GM20000 (cell line): ENCODE data around the gene NES.

Experiments
- DNase-seq: peaks from one replicate; pipeline ENCODE4 v3.0.0; 2012; ENCODE audit warnings: low spot score
- TF ChIP-seq, protein P1 (sequence below): IDR thresholded peaks from 2 replicates; pipeline ENCODE4 v1.5.1; 2012; ENCODE audit warnings: mild to moderate bottlenecking, control low read depth; ENCODE audit errors: extremely low read depth, missing control alignments

Gene NES

DNA sequence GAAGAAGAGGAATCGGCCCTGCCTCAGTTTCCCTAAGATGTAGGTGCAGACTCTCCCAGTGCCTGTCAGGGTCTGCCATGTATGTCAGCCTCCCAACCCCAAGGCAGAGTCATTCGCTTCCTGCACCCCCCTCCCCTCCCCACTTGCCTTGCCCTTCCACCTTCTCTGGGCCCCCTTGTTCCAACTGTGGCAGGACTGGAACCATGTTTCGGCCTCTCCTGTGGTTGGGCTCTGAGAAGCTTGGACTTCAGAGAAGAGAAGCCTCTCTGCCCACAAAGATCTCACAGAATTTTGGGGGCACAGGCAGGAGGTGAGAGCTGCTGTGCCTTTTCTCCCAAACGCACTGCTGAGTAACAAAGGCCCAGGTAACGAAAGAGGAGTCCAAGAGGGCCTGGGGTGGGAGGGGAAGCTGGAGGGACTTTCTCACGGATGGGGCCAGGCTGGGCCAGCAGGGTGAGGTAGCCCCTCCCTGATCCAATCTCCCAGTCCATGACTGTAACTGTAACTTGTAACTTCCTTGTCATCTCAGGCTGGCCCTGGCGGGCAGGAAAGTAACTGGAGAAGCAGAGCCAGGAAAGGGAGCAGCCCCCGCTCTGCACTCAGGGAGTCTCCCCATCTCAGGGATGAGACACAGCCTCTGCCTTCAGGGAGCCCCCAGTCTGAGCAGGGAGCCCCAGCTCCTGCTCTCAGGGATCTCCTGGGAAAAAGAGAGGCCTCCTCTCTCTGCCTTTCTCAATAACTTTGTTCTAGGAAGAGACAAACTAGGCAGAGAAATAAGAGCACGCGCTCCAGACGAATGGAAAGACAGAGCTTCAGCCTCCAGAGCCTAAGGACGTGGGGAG is 16.9 kb upstream of the NES start:
- TF ChIP-seq, protein P1, sequence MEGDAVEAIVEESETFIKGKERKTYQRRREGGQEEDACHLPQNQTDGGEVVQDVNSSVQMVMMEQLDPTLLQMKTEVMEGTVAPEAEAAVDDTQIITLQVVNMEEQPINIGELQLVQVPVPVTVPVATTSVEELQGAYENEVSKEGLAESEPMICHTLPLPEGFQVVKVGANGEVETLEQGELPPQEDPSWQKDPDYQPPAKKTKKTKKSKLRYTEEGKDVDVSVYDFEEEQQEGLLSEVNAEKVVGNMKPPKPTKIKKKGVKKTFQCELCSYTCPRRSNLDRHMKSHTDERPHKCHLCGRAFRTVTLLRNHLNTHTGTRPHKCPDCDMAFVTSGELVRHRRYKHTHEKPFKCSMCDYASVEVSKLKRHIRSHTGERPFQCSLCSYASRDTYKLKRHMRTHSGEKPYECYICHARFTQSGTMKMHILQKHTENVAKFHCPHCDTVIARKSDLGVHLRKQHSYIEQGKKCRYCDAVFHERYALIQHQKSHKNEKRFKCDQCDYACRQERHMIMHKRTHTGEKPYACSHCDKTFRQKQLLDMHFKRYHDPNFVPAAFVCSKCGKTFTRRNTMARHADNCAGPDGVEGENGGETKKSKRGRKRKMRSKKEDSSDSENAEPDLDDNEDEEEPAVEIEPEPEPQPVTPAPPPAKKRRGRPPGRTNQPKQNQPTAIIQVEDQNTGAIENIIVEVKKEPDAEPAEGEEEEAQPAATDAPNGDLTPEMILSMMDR = no peak
- no peak for DNase-seq

DNA sequence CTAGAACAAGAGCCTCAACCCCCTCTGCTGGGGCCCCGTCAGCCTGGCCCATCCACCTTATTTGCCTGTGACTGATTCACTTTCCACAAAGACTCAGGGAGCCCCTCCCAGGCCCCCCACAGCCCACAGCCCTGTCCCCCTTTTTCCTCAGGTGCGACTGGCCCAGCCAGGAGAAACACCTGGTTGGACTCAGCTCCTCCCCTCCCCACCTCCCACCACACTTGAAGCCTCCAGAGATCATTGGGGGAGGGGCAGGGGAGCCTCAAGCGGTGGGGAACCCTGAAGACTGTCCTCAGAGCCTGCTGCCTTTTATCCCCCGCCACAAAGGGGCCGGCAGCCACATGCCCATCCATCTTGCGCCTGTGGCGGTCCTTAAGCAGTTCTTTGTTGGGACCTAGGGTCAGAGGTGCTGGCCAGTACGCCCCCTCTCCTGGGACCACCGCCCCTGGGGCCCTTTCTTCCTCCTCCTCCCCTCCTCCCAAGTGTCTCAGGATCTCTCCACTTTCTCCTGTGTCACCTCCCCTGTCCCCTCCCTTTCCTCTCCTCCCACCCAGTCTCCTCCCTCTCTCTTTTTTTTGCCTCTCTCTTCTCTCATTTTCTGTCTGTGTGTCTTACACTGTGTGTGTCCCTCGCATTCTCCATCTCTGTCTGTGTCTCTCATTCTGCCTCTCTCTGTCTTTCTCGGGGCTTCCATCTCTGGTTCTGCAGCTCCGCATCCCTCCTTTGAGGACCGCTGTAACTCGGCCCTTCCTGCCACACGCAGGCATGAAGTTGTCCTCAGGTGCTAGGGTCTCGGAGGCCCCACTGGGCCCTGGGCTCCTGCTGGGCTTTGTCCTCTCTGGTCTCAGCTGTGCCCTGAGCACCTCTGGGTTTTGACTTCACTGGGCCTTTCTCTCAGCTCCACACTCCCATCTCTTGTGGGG is 16.0 kb upstream of the NES start:
- TF ChIP-seq, protein P1 = no peak
- no peak for DNase-seq

DNA sequence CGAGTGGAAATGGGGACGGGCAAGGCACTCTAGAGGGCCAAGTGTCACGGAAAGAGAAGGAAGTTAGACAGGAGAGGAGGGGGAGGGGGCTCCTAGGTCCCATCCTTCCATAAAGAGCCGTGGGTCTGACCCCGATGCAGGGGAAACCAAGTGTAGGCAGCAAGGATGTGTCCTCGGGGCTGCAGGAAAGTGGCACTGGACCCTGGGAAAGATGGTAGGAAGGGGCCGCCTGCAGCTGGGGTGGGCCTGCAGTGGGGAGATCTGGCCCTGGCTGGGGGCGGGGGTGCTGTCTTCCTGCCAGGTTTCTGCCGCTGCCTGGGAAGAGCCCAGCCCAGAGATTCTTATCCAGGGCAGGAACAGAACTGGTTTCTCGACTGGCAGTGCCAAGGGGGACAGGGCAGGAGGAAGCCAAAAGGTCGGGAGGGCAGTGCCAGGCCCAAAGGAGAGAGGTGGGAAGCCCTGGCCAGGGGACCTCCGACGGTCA is 15.3 kb upstream of the NES start:
- TF ChIP-seq, protein P1 = no peak
- DNase-seq = no peak

DNA sequence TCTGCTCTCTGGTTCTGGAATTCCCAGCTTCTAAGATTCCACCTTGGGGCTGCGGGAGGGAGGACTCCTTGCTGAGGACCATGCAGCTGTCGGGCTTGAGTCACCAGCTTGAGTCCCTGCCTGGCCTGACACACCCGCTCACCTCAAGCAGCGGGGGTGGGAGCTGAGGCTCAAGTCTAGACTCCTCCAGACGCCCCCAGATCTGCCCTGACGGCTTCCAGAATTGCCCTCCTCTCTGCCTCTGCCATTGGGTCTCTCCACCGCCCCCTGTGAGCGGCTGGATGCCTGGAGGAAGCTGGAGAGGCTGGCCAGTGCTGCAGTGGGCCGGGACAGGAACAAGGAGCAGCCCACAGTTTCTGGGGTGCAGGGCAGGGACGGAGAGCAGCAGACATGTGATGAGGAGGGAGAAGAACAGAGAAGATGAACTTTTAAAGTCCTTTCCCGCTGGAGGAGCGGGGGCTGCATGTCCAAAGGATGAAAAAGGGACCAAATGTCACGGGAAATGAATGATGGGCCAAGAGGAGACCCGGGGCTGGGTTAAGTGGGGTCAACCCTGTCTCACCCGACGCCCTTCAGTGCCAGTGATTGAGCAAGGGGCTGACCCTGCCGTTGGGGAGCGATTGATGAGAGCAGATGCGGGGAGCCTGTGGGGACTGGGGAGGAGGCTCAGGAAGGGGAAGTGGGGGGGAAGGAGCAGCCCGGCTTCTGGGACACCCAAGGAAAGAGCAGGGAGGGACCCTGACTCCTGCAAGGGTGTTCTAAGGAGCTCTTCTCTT is 14.6 kb upstream of the NES start:
- DNase-seq = no peak

DNA sequence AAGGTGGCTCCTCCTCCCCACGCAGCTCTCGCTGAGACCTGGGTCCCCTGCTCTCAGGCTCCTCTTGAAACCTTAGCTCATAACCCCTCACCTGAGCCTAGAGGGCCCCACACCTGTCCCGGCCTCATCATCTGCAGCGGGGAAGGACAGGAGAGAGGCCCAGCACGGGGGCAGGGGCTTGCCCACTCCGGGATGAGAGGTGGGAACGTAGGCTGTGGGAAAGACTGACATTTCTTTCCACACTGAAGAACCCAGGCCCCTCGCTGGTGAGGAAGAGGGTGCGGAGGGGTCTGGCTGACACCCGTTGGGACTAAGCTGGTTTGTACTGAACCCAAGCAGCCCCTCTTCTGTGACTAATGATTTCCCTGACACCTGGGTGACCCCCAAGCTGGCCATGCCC is 14.0 kb upstream of the NES start:
- TF ChIP-seq, protein P1 = no peak
- DNase-seq = no peak

More for the DNA sequence above, 14.6 kb upstream of the NES start:
- TF ChIP-seq, protein P1 = no peak

DNA sequence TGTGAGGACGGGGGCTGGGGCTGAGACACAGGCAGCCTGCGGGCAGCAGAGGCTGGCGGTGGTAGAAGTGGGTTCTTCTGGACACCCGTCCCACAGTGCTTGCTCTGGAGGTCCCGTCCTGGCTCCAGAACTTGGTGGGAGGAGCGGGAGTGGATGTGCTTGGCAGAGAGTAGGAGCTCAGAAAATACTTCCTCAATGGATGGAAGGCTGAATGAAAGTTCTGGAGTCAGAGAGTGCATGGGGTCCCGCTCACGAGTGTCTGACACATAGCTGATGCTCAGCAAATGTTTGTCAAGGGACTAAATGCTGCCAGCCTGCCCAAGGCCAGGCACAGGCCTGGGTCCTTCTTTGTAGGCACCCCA is 13.4 kb upstream of the NES start:
- DNase-seq = no peak
- TF ChIP-seq, protein P1 = no peak
